Thymus (tissue), 14 donors: ENCODE measurements around the gene MINDY3. TPM values are rescaled to one million over a fixed set of nuclear protein-coding genes. Genes with fewer than 3 reads are reported as not detected.
A peak's percentile ranks its signal among the peaks of the same experiment; 100 is the strongest.

Experiments
- DNase-seq, 9 donors: peaks; one replicate each; pipeline ENCODE4 v3.0.0-alpha.2; 2013; ENCODE audit warnings: low spot score in 9 of 9, low read depth in 6 of 9, missing footprints in 1 of 9
- H3K27ac ChIP-seq, 2 donors: one replicate each; pipeline ENCODE4 v1.5.1; 2013; ENCODE audit warnings: control low read depth in 1 of 2, low read depth in 1 of 2, low read length in 1 of 2, mild to moderate bottlenecking in 1 of 2, moderate library complexity in 1 of 2
- H3K27me3 ChIP-seq, 2 donors: one replicate each; pipeline ENCODE4 v1.5.1; 2013; ENCODE audit warnings: low read length in 1 of 2; ENCODE audit not compliant: control insufficient read depth in 2 of 2, insufficient read depth in 1 of 2
- H3K36me3 ChIP-seq, 2 donors: one replicate each; pipeline ENCODE4 v1.5.1; 2013; ENCODE audit warnings: low read length in 1 of 2, mild to moderate bottlenecking in 1 of 2, moderate library complexity in 1 of 2; ENCODE audit not compliant: control insufficient read depth in 2 of 2, insufficient read depth in 2 of 2
- H3K4me1 ChIP-seq, 2 donors: one replicate each; pipeline ENCODE4 v1.5.1; 2013; ENCODE audit warnings: low read length in 2 of 2; ENCODE audit not compliant: control insufficient read depth in 2 of 2, insufficient read depth in 2 of 2
- H3K4me3 ChIP-seq, 2 donors: one replicate each; pipeline ENCODE4 v1.5.1; 2013; ENCODE audit warnings: low read length in 2 of 2, control low read depth in 1 of 2, mild to moderate bottlenecking in 1 of 2
- H3K9me3 ChIP-seq, 2 donors: one replicate each; pipeline ENCODE4 v1.5.1; 2013; ENCODE audit warnings: low read length in 1 of 2, mild to moderate bottlenecking in 1 of 2; ENCODE audit not compliant: control insufficient read depth in 2 of 2, insufficient read depth in 1 of 2
- WGBS: extraction: QIAGEN DNeasy Blood & Tissue Kit; methylation state at CpG from one replicate; pipeline ENCODE4 v1.1.7; 2013; 5-methylcytosine and 5-hydroxymethylcytosine counted together
- long read RNA-seq, 10 donors: transcript quantifications; one replicate each; lab custom pipeline, GENCODE V29; 2026
- polyA plus RNA-seq: library from polyadenylated mRNA; stranded (reverse); fragments of 200-250 nt; gene quantifications from one replicate; pipeline ENCODE4 v1.2.3, GENCODE V29; 2013
- total RNA-seq: library from RNA; stranded (reverse); fragments of 120-200 nt; gene quantifications from one replicate; pipeline ENCODE4 v1.2.4, GENCODE V29; 2013
- donor health status: healthy.

MINDY3 gene
- total RNA-seq = 21.7 TPM
- polyA plus RNA-seq = 36.1 TPM
- long read RNA-seq, donor 1, partial matches to known transcripts = 0 of 1 reads
- long read RNA-seq, donor 1, other reads (novel, unspliced or antisense) = 0 of 1 reads
- long read RNA-seq, donor 2 = 0 reads
- long read RNA-seq, donor 3, partial matches to known transcripts = 0 of 5 reads
- long read RNA-seq, donor 3, other reads (novel, unspliced or antisense) = 0 of 5 reads
- long read RNA-seq, donor 4, partial matches to known transcripts = 0 of 1 reads
- long read RNA-seq, donor 4, other reads (novel, unspliced or antisense) = 0 of 1 reads
- long read RNA-seq, donor 5, partial matches to known transcripts = 0 of 6 reads
- long read RNA-seq, donor 5, other reads (novel, unspliced or antisense) = 0 of 6 reads
- long read RNA-seq, donor 6, partial matches to known transcripts = 0 of 5 reads
- long read RNA-seq, donor 6, other reads (novel, unspliced or antisense) = 0 of 5 reads
- long read RNA-seq, donor 7, partial matches to known transcripts = 0 of 4 reads
- long read RNA-seq, donor 7, other reads (novel, unspliced or antisense) = 0 of 4 reads
- long read RNA-seq, donor 8, partial matches to known transcripts = 0 of 2 reads
- long read RNA-seq, donor 8, other reads (novel, unspliced or antisense) = 0 of 2 reads
- long read RNA-seq, donor 9, partial matches to known transcripts = 0 of 1 reads
- long read RNA-seq, donor 9, other reads (novel, unspliced or antisense) = 0 of 1 reads
- long read RNA-seq, donor 10, partial matches to known transcripts = 0 of 2 reads
- long read RNA-seq, donor 10, other reads (novel, unspliced or antisense) = 0 of 2 reads

- under 1% methylated on average over 47 of the region's 47 CpGs for WGBS
- H3K27ac ChIP-seq = peak within 1 kb of the TSS; percentile 66 to 83
- peak; percentile 71 to 94 (median 82) for DNase-seq
These were observed at the start of gene MINDY3 for GRCh38 chr10:15859906-15860691. MINDY3 (minus strand) TSS chr10:15860507; CDS start chr10:15860299, 208 bp downstream.

GRCh38 chr10:15901889-15902288 is 41.6 kb upstream of the MINDY3 start:
- no peaks in the 10 kb centered on the region for H3K4me1 ChIP-seq
- DNase-seq = no peak
- 87% methylated on average over 3 of the region's 3 CpGs for WGBS
- H3K36me3 ChIP-seq = no peaks in the 10 kb centered on the region
- H3K9me3 ChIP-seq = no peaks in the 10 kb centered on the region
- H3K27ac ChIP-seq = no peak overlapping the region
- H3K4me3 ChIP-seq = no peak overlapping the region
- H3K27me3 ChIP-seq = peaks cover 0 to 2% of the 10 kb centered on the region in 2 donors

More at GRCh38 chr10:15859906-15860691, at the start of gene MINDY3:
- peaks cover 4 to 5% of the 10 kb centered on the region in 2 donors for H3K27me3 ChIP-seq
- H3K4me1 ChIP-seq = peaks cover 0 to 2% of the 10 kb centered on the region in 2 donors
- no peaks in the 10 kb centered on the region for H3K36me3 ChIP-seq
- peaks cover 0 to 5% of the 10 kb centered on the region in 2 donors for H3K9me3 ChIP-seq
- peak within 1 kb of the TSS; percentile 82 to 94 for H3K4me3 ChIP-seq

GRCh38 chr10:15898046-15898445 is 37.7 kb upstream of the MINDY3 start:
- H3K27ac ChIP-seq = no peak overlapping the region
- H3K36me3 ChIP-seq = no peaks in the 10 kb centered on the region
- peaks cover 2 to 3% of the 10 kb centered on the region in 2 donors for H3K27me3 ChIP-seq
- no peaks in the 10 kb centered on the region for H3K4me1 ChIP-seq
- no peaks in the 10 kb centered on the region for H3K9me3 ChIP-seq
- WGBS = 65% methylated on average over 4 of the region's 4 CpGs
- no peak overlapping the region for H3K4me3 ChIP-seq
- DNase-seq = no peak

GRCh38 chr10:15897287-15897686 is 37.0 kb upstream of the MINDY3 start:
- whole genome bisulfite sequencing = 85% methylated on average over 3 of the region's 3 CpGs
- DNase-seq = no peak

GRCh38 chr10:15896654-15897053 is 36.3 kb upstream of the MINDY3 start:
- H3K9me3 ChIP-seq = no peaks in the 10 kb centered on the region
- DNase-seq = no peak
- H3K27ac ChIP-seq = no peak overlapping the region
- peaks cover 2 to 3% of the 10 kb centered on the region in 2 donors for H3K27me3 ChIP-seq
- 95% methylated on average over 4 of the region's 4 CpGs for WGBS
- H3K4me1 ChIP-seq = no peaks in the 10 kb centered on the region
- no peak overlapping the region for H3K4me3 ChIP-seq
- no peaks in the 10 kb centered on the region for H3K36me3 ChIP-seq

More at GRCh38 chr10:15897287-15897686, 37.0 kb upstream of the MINDY3 start:
- Histone ChIP-seq H3K27me3 (peaks cover 2 to 3% of the 10 kb centered on the region in 2 donors), H3K27ac (no peak overlapping the region), H3K4me1 (no peaks in the 10 kb centered on the region), H3K36me3 (no peaks in the 10 kb centered on the region), H3K4me3 (no peak overlapping the region), H3K9me3 (no peaks in the 10 kb centered on the region)

- no peak for DNase-seq
- Histone ChIP-seq H3K27me3 (peaks cover 0 to 4% of the 10 kb centered on the region in 2 donors), H3K9me3 (no peaks in the 10 kb centered on the region), H3K36me3 (no peaks in the 10 kb centered on the region), H3K27ac (no peak overlapping the region), H3K4me1 (no peaks in the 10 kb centered on the region), H3K4me3 (no peak overlapping the region)
- WGBS = 91% methylated on average over 3 of the region's 3 CpGs
These were observed 24.1 kb upstream of the MINDY3 start for GRCh38 chr10:15884447-15884846.

- Histone ChIP-seq H3K4me1 (no peaks in the 10 kb centered on the region), H3K4me3 (no peak overlapping the region), H3K9me3 (no peaks in the 10 kb centered on the region), H3K27me3 (peaks cover 0 to 4% of the 10 kb centered on the region in 2 donors), H3K27ac (no peak overlapping the region), H3K36me3 (no peaks in the 10 kb centered on the region)
- no peak for DNase-seq
- WGBS = 89% methylated on average over 1 of the region's 1 CpG
These were observed 21.2 kb upstream of the MINDY3 start for GRCh38 chr10:15881542-15881941.

GRCh38 chr10:15879663-15880062 is 19.4 kb upstream of the MINDY3 start:
- 66% methylated on average over 1 of the region's 1 CpG for WGBS
- H3K36me3 ChIP-seq = no peaks in the 10 kb centered on the region
- no peaks in the 10 kb centered on the region for H3K4me1 ChIP-seq
- H3K9me3 ChIP-seq = no peaks in the 10 kb centered on the region
- peak in 1 of 9 donors; percentile 7 for DNase-seq
- H3K27ac ChIP-seq = no peak overlapping the region
- H3K4me3 ChIP-seq = no peak overlapping the region
- peaks cover 0 to 4% of the 10 kb centered on the region in 2 donors for H3K27me3 ChIP-seq
